Pulmonary artery endothelial cell (primary cell): ENCODE measurements around the gene DHRSX. TPM values are rescaled to one million over a fixed set of nuclear protein-coding genes. Genes with fewer than 3 reads are reported as not detected.

Experiments
- total RNA-seq: library from RNA; depleted of rRNA; stranded (reverse); fragments of >200 nt; gene quantifications from 2 replicates; pipeline ENCODE4 v1.2.3, GENCODE V29; 2014

DHRSX gene
- total RNA-seq, 1 donor from 2014 or later: 23.7 TPM

Other genes starting within 250 kb of the DHRSX start
- 53.0 and 61.3 TPM in 2 replicates for gene ZBED1, start within 50 bp of the DHRSX start, total RNA-seq
- 214 and 224 TPM in 2 replicates for gene CD99, start 190.3 kb upstream of the DHRSX start, total RNA-seq